Astrocyte of the spinal cord (primary cell): Measurements from ENCODE around the gene CYP4B1.

Experiments used
- DNase-seq: peaks from one replicate; pipeline ENCODE4 v3.0.0; 2011; ENCODE audit warnings: low read depth, low spot score
- H3K4me3 ChIP-seq: 2 replicates; pipeline ENCODE4 v1.5.1; 2011; ENCODE audit warnings: low read depth, mild to moderate bottlenecking, low read length, moderate library complexity
- in situ Hi-C: cut with HindIII; loops from 2 replicates; pipeline ENCODE4 v1.10.0; 2017; ENCODE audit warnings: low sequenced_read_pairs
- TF ChIP-seq, protein P1 (sequence below): IDR thresholded peaks from 2 replicates; pipeline ENCODE4 v1.5.1; 2012; ENCODE audit warnings: low read depth, mild to moderate bottlenecking, low read length, inconsistent platforms

The CYP4B1 gene

GRCh38 chr1:46790446-46791101 lies 8.3 kb upstream of the CYP4B1 start:
- no peak overlapping the region for H3K4me3 ChIP-seq
- TF ChIP-seq, protein P1, sequence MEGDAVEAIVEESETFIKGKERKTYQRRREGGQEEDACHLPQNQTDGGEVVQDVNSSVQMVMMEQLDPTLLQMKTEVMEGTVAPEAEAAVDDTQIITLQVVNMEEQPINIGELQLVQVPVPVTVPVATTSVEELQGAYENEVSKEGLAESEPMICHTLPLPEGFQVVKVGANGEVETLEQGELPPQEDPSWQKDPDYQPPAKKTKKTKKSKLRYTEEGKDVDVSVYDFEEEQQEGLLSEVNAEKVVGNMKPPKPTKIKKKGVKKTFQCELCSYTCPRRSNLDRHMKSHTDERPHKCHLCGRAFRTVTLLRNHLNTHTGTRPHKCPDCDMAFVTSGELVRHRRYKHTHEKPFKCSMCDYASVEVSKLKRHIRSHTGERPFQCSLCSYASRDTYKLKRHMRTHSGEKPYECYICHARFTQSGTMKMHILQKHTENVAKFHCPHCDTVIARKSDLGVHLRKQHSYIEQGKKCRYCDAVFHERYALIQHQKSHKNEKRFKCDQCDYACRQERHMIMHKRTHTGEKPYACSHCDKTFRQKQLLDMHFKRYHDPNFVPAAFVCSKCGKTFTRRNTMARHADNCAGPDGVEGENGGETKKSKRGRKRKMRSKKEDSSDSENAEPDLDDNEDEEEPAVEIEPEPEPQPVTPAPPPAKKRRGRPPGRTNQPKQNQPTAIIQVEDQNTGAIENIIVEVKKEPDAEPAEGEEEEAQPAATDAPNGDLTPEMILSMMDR: no peak
- DNase-seq: no peak
- in situ Hi-C loops: no loop called here

DNA sequence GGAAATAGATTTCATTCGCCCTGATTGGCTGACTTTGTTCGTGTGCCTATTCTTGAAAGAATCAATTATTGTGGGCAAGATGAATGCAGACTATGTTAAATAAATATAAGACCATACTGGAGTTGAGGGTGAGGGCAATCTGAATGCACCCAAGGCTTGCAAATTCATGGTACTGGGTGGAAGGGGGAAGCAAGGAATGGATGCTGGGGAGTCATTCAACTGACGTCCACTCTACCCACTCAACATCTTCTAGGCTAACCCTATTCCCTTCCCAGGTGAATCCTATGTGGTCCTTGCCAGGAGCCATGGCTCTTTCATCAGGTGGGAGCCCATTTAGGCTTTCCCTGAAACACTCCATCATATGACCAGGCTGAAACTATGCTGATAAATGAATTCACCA lies 5.7 kb upstream of the CYP4B1 start:
- no peak overlapping the region for H3K4me3 ChIP-seq
- in situ Hi-C loops: no loop called here
- TF ChIP-seq, protein P1: no peak
- no peak for DNase-seq

- in situ Hi-C loops: no loop called here
These were observed 963 bp upstream of the CYP4B1 start for GRCh38 chr1:46797696-46798470.

DNA sequence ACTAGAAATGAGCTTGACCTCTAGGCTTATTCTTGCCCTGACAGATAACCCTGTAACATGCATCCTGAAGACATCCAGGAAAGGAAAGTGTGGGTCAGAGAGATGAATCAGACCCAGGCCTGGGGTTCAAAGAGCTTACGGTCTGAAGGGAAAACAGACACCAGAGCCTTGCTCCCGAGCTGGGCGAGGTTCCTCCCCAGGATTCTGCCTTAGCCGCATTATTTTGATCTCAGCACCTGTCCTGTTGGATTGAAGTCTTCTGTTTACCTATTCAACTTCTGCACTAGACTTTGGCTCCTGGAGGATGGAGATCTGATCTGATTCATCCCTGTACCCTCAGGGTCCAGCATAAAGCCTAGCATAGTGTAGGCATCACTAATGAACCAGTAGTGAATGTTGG lies 1.9 kb downstream of the CYP4B1 start:
- DNase-seq: no peak
- in situ Hi-C loops: no loop called here
- TF ChIP-seq, protein P1: no peak
- H3K4me3 ChIP-seq: no peak overlapping the region

More at GRCh38 chr1:46797696-46798470, 963 bp upstream of the CYP4B1 start:
- DNase-seq: no peak
- TF ChIP-seq, protein P1: no peak
- no peak overlapping the region for H3K4me3 ChIP-seq

DNA sequence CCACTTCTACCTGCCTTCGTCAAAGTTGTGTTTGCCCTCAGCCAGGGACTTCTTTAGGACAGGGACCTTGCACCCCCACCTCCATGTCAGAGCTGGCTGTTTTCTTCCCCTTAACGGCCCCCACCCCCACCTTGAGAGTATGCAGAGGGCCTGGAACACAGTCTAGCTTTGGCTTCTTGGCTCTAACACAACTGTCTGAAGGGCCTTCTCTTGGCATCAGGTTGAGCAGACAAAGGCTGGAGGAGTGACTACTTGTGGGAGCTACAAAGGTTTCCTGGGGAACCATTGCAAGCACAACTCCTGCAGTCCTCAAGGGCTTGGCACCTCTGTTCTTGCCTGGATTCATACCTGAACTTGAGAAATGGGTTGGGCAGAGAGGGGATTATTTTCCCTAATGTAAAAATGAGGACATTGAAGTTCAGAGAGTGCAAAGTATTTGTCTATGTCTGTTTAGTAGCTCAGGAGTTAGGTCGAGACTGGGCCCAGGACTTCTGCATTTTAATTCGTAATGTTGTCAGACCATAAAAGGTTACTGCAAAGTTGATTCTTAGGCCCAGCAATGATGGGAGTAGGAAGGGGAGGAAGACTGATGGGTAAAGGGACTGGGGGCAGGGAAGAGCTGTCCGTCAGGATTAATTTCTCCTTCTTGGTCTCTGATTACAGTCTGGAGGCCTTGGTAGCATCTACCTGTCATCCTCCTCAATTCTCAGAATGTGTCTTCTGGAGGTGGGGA lies 2.6 kb downstream of the CYP4B1 start:
- no peak overlapping the region for H3K4me3 ChIP-seq
- DNase-seq: no peak
- TF ChIP-seq, protein P1: no peak
- in situ Hi-C loops: no loop called here

GRCh38 chr1:46802081-46802480 lies 3.2 kb downstream of the CYP4B1 start:
- no peak overlapping the region for H3K4me3 ChIP-seq
- TF ChIP-seq, protein P1: no peak
- in situ Hi-C loops: no loop called here
- DNase-seq: no peak
